ENCODE data around the gene SUCO. TPM values are rescaled to one million over a fixed set of nuclear protein-coding genes. Genes with fewer than 3 reads are reported as not detected.

The SUCO gene
- total and polyA plus RNA-seq, 2 of the 8 experiments (the other 6 are each of a cell fraction or from before 2014, with no cell fraction given) = 8.3 to 35.8 TPM

GRCh38 chr1:172512591-172512990 lies 20.4 kb upstream of the SUCO start:
- ChIA-PET POLR2A (ENCODE audit: partially characterized antibody) (no interaction called here), CTCF (ENCODE audit: partially characterized antibody) (interaction anchor here (0.8 to 1.0 kb wide), 2 partner anchors 98 to 215 kb away, joined by 3 read pairs; no protein-coding TSS in a partner anchor)
- Histone ChIP-seq H2BK5ac (ENCODE audit: low read depth, low read length) (no peak overlapping the region), H3K23ac (ENCODE audit: insufficient read length) (no peak overlapping the region), H2BK120ac (replicated peaks; ENCODE audit: low read depth, low read length) (no peak overlapping the region), H3K23me2 (ENCODE audit: low read depth, low read length) (no peaks in the 10 kb centered on the region), H2AFZ (ENCODE audit: low read length) (no peak overlapping the region), H3K27ac (ENCODE audit: low read depth, low read length) (no peak overlapping the region), H3K27me3 (replicated peaks in 1 of 4; ENCODE audit: control insufficient read depth in 3 of 4, extremely low read depth in 1 of 4, insufficient read depth in 3 of 4, low read length in 3 of 4) (no peaks in the 10 kb centered on the region), H3K4ac (replicated peaks; ENCODE audit: insufficient read length, low read depth, low read length) (no peak overlapping the region), H3K4me1 (replicated peaks in 1 of 4; ENCODE audit: control insufficient read depth in 3 of 4, insufficient read depth in 4 of 4, low read length in 3 of 4) (no peaks in the 10 kb centered on the region), H3K4me2 (ENCODE audit: insufficient read depth in 1 of 2, low read depth in 2 of 2, low read length in 2 of 2) (no peak overlapping the region), H2AK5ac (ENCODE audit: low read depth, low read length) (no peak overlapping the region), H4K5ac (ENCODE audit: insufficient read length, low read depth, low read length) (no peak overlapping the region), H3K79me1 (ENCODE audit: low read depth, low read length) (no peaks in the 10 kb centered on the region), H3K14ac (ENCODE audit: insufficient read length) (no peak overlapping the region), H4K20me1 (replicated peaks in 1 of 2; ENCODE audit: control insufficient read depth in 1 of 2, insufficient read depth in 2 of 2, low read length in 2 of 2) (no peaks in the 10 kb centered on the region), H2BK15ac (ENCODE audit: low read length) (no peak overlapping the region), H3K4me3 (ENCODE audit: extremely low read depth in 1 of 4, insufficient read depth in 2 of 4, low read depth in 3 of 4, low read length in 4 of 4) (no peak overlapping the region), H3K9ac (replicated peaks in 1 of 4; ENCODE audit: extremely low read depth in 1 of 4, low read depth in 3 of 4, low read length in 3 of 4) (no peak overlapping the region), H2BK20ac (ENCODE audit: low read length) (no peak overlapping the region), H3K56ac (replicated peaks; ENCODE audit: insufficient read length, low read depth, low read length) (no peak overlapping the region), H3K79me2 (ENCODE audit: control insufficient read depth in 1 of 2, insufficient read depth in 2 of 2, low read length in 2 of 2) (no peaks in the 10 kb centered on the region), H3K36me3 (ENCODE audit: control insufficient read depth in 2 of 4, insufficient read depth in 4 of 4, low read length in 3 of 4) (no peaks in the 10 kb centered on the region), H2BK12ac (ENCODE audit: low read depth, low read length) (no peak overlapping the region), H4K91ac (replicated peaks; ENCODE audit: insufficient read length, low read length) (no peak overlapping the region), H3K18ac (ENCODE audit: extremely low read depth, low read length) (no peak overlapping the region), H3K9me3 (ENCODE audit: insufficient read depth in 2 of 2, low read depth in 1 of 2, low read length in 1 of 2) (no peaks in the 10 kb centered on the region), H4K8ac (ENCODE audit: extremely low read depth, insufficient read depth, low read length) (no peak overlapping the region)
- FAIRE-seq (no peak), DNase-seq (ENCODE audit: low read depth in 1 of 2, low spot score in 2 of 2) (no peak)
- TF ChIP-seq JUN (IDR thresholded peaks at IDR 0.05; ENCODE audit: low read depth, low read length) = no peak
- no peak for TF ChIP-seq SAP30 (IDR thresholded peaks at IDR 0.05; ENCODE audit: insufficient read depth, insufficient replicate concordance, low read length)
- no peak for TF ChIP-seq TAF1 (IDR thresholded peaks at IDR 0.05; ENCODE audit: low read depth, low read length)
- TF ChIP-seq EZH2 (IDR thresholded peaks at IDR 0.05; ENCODE audit: low read depth, low read length, severe bottlenecking) = no peak
- no peak for TF ChIP-seq E2F6 (IDR thresholded peaks at IDR 0.05)
- TF ChIP-seq NANOG (IDR thresholded peaks at IDR 0.05; ENCODE audit: insufficient read depth, low read depth, low read length, poor library complexity, severe bottlenecking) = no peak
- TF ChIP-seq YY1 (IDR thresholded peaks at IDR 0.05; ENCODE audit: low read depth, low read length) = no peak
- TF ChIP-seq SIX5 (IDR thresholded peaks at IDR 0.05; ENCODE audit: low read depth, low read length) = no peak
- no peak for TF ChIP-seq HDAC2 (IDR thresholded peaks at IDR 0.05; ENCODE audit: borderline replicate concordance in 1 of 2, low read depth in 2 of 2, low read length in 2 of 2)
- TF ChIP-seq NRF1 (IDR thresholded peaks at IDR 0.05; ENCODE audit: low read depth, low read length) = no peak
- no peak for TF ChIP-seq ZNF274 (IDR thresholded peaks at IDR 0.05; ENCODE audit: borderline replicate concordance, extremely low read depth, low read length)
- no peak for TF ChIP-seq ATF3 (IDR thresholded peaks at IDR 0.05; ENCODE audit: insufficient read depth, low read depth, low read length)
- no peak for TF ChIP-seq TEAD4 (IDR thresholded peaks at IDR 0.05; ENCODE audit: low read depth, low read length)
- TF ChIP-seq EGR1 (IDR thresholded peaks at IDR 0.05; ENCODE audit: borderline replicate concordance, low read depth, low read length) = no peak
